IMR-90 (cell line): ENCODE results near the gene PLXNA4.

Experiments
- CEBPB ChIP-seq: IDR thresholded peaks from 2 replicates; pipeline ENCODE4 v1.6.1; 2012; ENCODE audit warnings: low read depth, low read length, improper control_type of control experiment
- CHD1 ChIP-seq: IDR thresholded peaks from 2 replicates; pipeline ENCODE4 v1.6.1; 2012; ENCODE audit warnings: low read depth, low read length, improper control_type of control experiment
- CTCF ChIP-seq: conservative IDR thresholded peaks from 2 replicates; pipeline ENCODE4 v1.5.1; 2012; ENCODE audit warnings: mild to moderate bottlenecking, low read depth, low read length, improper control_type of control experiment
- FOS ChIP-seq: fragments of 150-350 bp; IDR thresholded peaks from 2 replicates; pipeline ENCODE4 v1.6.1; 2016; ENCODE audit warnings: low read depth, low read length
- RAD21 ChIP-seq: IDR thresholded peaks from 2 replicates; pipeline ENCODE4 v1.6.1; 2012; ENCODE audit warnings: low read length, improper control_type of control experiment
- RCOR1 ChIP-seq: IDR thresholded peaks from 2 replicates; pipeline ENCODE4 v1.6.1; 2012; ENCODE audit warnings: mild to moderate bottlenecking, low read length, improper control_type of control experiment; ENCODE audit not compliant: insufficient replicate concordance
- RFX5 ChIP-seq: IDR thresholded peaks from 2 replicates; pipeline ENCODE4 v1.8.0; 2012; ENCODE audit warnings: low read depth, mild to moderate bottlenecking, low read length, moderate library complexity
- SMC3 ChIP-seq: fragments of 150-350 bp; IDR thresholded peaks from 2 replicates; pipeline ENCODE4 v1.6.1; 2016; ENCODE audit warnings: low read depth, mild to moderate bottlenecking, antibody characterized with exemption, low read length, moderate library complexity
- USF2 ChIP-seq: fragments of 150-350 bp; IDR thresholded peaks from 2 replicates; pipeline ENCODE4 v1.6.1; 2017; ENCODE audit warnings: mild to moderate bottlenecking, antibody characterized with exemption, low read length, low read depth

GRCh38 chr7:132544999-132545398 is 31.3 kb downstream of the PLXNA4 start:
- TF ChIP-seq CTCF (no peak), RCOR1 (no peak), USF2 (no peak), RFX5 (no peak), FOS (no peak), CHD1 (no peak), RAD21 (no peak), SMC3 (no peak), CEBPB (no peak)
